Activated T-helper 1 cell treated with anti-CD3 and anti-CD28 coated beads, Interleukin-2, amount 50 U/mL, for 16 hours (primary cell): ENCODE measurements around the gene ARHGAP6.

Source experiments
- DNase-seq, 2 donors: peaks; one replicate each; pipeline ENCODE4 v3.0.0-alpha.2; 2020; ENCODE audit warnings: low read depth in 1 of 2, low spot score in 1 of 2

ARHGAP6 gene

GRCh38 chrX:11117745-11118144 is 548.0 kb downstream of the ARHGAP6 start:
- DNase-seq: no peak

- no peak for DNase-seq
Measured at GRCh38 chrX:11113731-11114130, 552.0 kb downstream of the ARHGAP6 start.

GRCh38 chrX:11111947-11112346 is 553.8 kb downstream of the ARHGAP6 start:
- no peak for DNase-seq

GRCh38 chrX:11111037-11111851 is 554.5 kb downstream of the ARHGAP6 start, which contains the start of gene HCCS:
Gene HCCS (plus strand): TSS chrX:11111332. CDS start chrX:11112061, 729 bp downstream.
- DNase-seq: peak; percentile 57 to 69

- DNase-seq: no peak
Measured at GRCh38 chrX:11109968-11110367, 555.8 kb downstream of the ARHGAP6 start.

GRCh38 chrX:11108253-11108941 is 557.3 kb downstream of the ARHGAP6 start:
- no peak for DNase-seq

- DNase-seq: no peak
Measured at GRCh38 chrX:11105080-11105479, 560.6 kb downstream of the ARHGAP6 start.

GRCh38 chrX:11103751-11104150 is 562.0 kb downstream of the ARHGAP6 start:
- no peak for DNase-seq

GRCh38 chrX:11103006-11103405 is 562.7 kb downstream of the ARHGAP6 start:
- no peak for DNase-seq

GRCh38 chrX:11100281-11101035 is 565.3 kb downstream of the ARHGAP6 start:
- no peak for DNase-seq

- DNase-seq: no peak
Measured at GRCh38 chrX:11099465-11099864, 566.3 kb downstream of the ARHGAP6 start.

GRCh38 chrX:11097933-11098332 is 567.8 kb downstream of the ARHGAP6 start:
- DNase-seq: no peak

- no peak for DNase-seq
Measured at GRCh38 chrX:11089802-11090201, 575.9 kb downstream of the ARHGAP6 start.
